ENCODE data around the gene CYLC1.

Gene CYLC1, protein sequence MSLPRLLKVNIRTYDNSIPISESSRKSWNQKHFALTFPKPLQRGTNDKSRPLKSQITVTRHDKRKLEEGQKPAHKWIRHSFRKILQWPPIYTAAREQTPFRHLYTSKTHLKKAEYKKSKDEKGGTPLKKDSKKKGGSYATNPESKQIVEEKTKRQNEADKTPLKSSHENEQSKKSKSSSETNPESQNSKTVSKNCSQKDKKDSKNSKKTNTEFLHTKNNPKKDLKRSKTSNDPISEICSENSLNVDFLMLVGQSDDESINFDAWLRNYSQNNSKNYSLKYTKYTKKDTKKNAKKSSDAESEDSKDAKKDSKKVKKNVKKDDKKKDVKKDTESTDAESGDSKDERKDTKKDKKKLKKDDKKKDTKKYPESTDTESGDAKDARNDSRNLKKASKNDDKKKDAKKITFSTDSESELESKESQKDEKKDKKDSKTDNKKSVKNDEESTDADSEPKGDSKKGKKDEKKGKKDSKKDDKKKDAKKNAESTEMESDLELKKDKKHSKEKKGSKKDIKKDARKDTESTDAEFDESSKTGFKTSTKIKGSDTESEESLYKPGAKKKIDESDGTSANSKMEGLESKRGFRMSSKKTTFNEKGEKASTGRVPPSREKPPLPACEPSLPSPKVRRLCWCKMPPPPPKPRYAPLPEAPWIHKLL

DNA sequence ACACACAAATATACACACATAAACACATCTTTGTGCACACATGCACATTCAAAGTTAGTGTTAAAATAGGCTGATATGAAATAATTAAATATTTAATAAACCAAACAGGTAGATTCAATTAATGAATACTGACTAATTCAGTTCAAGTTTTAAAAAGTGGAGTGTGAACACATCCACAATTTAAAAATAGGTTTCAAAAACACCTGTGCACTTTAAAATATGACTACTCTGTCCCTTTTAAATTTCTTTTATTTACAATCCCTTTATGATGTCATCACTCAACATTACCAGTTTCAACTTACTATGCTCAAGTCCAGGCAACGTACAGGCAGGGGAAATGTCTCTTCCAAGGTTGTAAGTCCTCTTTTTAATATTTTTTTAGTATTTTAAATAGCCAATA lies at the start of gene CYLC1:
Gene CYLC1 (plus strand): TSS at position 301 of the 400 bp plus-strand sequence. CDS start 37 bp downstream, at position 338.
- no peak for DNase-seq (ENCODE audit: extremely low read depth in 1 of 2, low read depth in 1 of 2)

DNA sequence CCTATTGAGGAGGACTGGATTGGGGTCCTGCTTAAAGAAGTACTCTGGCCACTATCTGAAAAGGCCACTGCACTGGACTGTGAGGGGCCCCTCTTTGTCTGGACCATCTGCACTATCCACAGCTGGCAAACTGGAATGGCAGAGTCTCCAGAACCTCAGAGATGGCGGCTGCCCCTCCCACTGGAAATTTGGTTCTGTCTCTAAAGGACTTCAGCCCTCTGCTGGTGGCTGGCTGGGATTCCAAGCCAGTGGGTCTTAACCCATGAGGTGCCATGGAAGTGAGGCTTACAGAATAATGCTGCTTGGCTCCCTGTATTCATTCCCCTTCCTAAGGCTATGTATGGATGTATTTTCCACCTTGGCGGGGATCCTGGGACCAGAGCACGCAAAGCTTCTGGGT lies 41.6 kb upstream of the CYLC1 start:
- no peak for DNase-seq (ENCODE audit: extremely low read depth in 1 of 2, low read depth in 1 of 2)

DNA sequence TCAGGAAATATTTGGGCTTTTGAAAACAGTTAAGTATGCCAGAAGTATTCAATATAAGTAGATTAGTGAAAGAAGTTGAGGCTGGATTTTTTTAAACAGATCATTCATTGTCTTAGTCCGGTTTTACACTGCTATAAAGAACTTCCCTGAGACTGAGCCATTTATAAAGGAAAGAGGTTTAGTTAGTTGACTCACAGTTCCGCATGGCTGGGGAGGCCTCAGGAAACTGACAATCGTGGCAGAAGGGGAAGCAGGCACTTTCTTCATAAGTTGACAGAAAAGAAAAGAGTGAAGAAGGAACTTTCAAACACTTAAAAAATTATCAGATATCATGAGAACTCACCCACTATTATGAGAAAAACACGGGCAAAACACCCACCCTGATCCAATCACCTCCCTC lies 31.1 kb upstream of the CYLC1 start:
- DNase-seq (ENCODE audit: extremely low read depth in 1 of 2, low read depth in 1 of 2), result no peak

DNA sequence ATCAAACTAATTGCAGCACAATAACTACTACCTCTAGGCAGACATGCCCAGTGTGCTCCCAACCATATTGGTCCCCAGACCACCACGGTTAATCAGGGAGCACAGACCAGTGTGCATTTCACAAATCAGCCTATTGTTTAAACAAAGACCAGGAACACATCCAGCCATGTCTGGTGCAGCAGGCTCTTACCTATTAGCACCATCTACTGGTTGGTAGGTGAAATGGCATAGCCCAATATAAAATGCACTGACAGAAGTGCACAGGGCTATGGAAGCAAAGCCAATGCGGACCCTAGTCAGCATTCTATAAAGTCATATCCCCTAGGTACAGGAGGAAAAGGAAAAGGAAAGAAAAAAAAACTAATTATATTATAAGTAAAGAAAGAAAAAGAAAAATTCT lies 15.5 kb upstream of the CYLC1 start:
- no peak for DNase-seq (ENCODE audit: extremely low read depth in 1 of 2, low read depth in 1 of 2)

DNA sequence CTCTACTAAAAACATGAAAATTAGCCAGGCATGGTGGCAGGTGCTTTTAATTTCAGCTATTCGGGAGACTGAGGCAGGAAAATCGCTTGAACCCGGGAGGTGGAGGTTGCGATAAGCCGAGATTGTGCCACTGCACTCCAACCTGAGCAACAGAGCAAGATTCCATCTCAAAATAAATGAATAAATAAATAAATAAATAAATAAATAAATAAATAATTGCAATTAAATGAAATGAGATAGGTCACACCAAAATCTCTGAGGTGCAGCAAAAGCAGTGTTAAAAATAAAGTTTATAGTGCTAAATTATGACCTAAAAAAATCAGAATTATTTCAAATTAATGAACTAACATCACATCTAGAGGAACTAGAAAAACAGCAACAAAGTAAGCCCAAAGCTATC lies 13.6 kb upstream of the CYLC1 start:
- no peak for DNase-seq (ENCODE audit: extremely low read depth in 1 of 2, low read depth in 1 of 2)

DNA sequence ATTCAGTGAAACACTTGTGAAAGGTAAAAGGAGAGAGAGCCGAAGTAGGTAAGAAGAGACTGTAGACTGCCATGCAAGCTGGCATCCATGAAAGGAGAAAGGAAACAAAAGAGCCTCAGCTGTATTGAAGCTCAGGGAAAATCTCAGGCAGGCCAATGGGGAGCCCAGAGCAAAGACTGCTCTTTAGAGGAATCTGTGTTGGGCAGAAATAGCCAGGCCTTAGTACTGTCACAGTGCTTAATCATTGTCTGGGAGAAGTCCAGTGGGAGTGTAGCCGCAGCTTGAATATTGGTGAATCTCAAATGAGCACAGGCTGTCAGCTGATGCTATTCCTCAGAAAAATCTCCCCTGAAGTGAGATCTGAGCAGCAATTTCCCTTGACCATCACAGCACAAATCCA lies 27.6 kb downstream of the CYLC1 start:
- DNase-seq (ENCODE audit: extremely low read depth in 1 of 2, low read depth in 1 of 2), result no peak

DNA sequence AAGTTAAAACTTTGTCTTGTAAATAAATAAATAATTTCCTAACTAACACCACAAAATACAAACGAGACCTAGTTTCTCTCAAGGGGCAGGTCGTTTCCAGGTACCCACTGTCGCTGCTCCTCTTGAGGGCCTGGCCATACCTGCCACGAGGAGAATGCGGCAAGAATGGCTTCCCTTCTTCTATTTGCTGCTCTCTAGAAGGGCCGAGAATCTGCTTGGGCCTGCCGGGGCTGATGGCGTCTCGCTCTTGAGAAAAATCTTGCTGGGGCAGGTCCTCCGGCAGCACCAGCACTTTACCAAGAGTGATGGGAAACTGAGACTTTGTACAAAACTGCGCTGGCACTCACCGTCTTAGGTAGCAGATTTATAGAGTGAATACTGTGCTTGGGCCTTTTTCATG lies 31.5 kb downstream of the CYLC1 start:
- no peak for DNase-seq (ENCODE audit: extremely low read depth in 1 of 2, low read depth in 1 of 2)

DNA sequence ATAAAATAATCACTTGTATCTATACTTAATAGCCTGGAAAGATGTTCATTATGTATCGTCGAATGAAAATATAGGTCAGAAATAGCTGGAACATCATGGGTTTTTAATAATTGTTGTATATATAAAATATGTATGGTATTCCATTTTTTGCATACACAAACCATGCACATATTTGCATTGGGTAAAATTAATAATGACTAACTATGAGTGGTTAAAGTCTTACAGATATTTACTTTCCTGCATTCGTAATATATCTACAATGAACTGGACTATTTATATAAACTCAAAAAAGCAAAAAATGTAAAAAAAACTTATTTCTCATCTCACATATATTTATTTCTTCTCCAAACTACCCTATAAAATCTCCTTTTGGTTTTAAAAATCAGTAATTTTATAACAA lies 46.0 kb downstream of the CYLC1 start:
- no peak for DNase-seq (ENCODE audit: extremely low read depth in 1 of 2, low read depth in 1 of 2)

DNA sequence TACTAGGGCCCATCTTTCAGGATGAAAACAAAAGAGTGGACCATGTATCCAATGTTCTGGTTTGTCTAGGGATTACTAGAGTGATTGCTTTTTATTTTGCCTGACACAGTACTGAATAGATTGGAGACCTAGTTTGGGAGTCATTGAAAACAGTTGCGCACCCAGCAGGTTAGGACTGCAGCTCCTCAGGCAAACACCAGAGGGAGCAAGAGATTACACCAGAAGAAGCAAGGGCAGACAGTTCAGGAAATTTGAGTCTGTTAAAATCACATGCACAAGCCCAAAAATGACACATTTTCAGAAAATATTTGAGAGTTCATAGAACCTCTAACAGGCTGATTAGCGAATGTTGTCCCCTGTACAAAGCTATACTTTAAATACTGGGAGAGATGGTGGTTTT lies 55.6 kb downstream of the CYLC1 start:
- DNase-seq (ENCODE audit: extremely low read depth in 1 of 2, low read depth in 1 of 2), result no peak

DNA sequence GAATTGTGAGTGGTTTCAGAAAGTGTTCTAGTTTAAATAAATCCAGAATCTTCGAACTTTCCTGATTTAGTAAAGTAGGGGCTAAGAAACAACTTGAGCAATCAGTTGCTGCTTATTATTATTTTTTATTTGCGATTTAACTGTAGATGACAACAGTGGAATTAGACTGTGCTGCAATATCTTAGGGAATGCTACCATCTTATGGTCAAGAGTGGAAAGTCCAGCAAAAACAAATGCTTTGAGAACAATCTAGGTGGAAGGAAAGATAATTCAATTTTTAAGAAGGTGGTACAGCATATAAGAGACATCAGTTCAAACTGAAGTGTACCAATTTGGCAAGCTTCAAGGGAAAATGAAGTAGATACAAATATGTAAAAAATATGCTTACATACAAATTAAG lies 73.3 kb downstream of the CYLC1 start:
- DNase-seq (ENCODE audit: extremely low read depth in 1 of 2, low read depth in 1 of 2), result no peak
